GM21619 (cell line): ENCODE results near the gene CALN1.

Experiments
- ATAC-seq: cut with Tn5 transposase; IDR thresholded peaks from one replicate; pipeline ENCODE4 v1.9.1; 2021; ENCODE audit not compliant: unreplicated experiment

The CALN1 gene

DNA sequence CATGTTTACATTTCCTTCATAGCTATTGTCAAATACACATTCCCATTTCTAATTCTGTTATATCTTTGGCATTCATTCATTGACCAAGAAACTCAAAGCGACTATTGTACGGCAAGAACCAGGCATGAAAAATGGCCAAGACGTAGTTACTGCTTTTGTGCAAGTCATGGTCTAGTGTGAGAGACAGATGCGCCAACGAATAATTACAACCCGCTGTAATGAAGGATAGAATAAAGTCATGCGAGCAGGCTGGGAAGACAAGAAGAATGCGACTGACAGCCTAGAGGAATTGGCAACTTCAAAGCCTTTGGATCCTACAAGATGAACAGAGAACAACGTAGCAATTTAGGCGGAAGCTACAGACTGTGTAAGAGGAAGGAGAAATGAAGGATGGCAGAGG lies 221.2 kb downstream of the CALN1 start:
- ATAC-seq: no peak

DNA sequence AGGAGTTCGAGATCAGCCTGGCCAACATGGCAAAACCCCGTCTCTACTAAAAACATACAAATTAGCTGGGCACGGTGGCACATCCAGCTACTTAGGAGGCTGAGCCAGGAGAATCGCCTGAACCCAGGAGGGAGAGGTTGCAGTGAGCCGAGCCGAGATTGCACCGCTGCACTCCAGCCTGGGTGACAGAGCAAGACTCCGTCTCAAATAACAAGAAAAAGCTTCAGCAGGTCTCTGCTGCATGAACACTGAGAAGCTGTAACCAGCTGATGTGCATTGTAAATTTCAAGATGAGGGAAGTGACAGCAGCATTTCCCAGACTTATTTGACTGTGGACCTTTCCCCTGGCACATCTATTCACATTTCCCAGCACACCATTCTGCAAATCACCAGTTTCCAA lies 222.0 kb downstream of the CALN1 start:
- no peak for ATAC-seq

DNA sequence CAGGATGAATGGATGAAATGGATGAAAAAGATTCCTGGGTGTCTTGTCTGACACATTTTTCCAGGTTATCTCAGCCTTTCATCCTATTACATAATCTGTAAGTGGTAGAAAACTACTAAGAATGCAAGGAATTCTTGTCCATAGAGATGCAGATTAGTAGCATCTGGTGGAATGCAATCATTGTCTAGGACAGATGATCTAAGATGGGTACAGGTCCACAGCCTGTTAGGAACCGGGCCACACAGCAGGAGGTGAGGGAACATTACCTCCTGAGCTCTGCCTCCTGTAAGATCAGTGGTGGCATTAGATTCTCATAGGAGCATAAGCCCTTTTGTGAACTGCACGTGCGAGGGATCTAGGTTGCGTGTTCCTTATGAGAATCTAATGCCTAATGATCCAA lies 225.0 kb downstream of the CALN1 start:
- ATAC-seq: no peak

DNA sequence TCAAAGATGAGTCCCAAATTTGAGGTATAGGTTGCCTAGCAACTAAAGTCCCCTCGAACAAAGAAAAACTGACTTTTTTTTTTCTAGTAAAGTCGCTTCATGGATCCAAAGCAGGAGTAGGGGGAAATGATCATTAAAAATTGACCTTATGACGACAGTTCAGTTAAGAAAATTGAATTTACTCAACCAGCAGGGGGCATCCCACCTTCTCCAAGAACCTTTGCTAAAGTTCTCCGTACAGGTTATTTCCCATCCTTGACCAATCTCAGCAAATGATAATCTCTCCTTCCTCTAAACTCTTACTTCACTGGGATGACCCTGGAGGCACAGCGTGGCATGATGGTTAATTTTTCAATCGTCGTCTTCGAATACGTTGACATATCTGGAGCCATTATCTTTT lies 228.3 kb downstream of the CALN1 start:
- no peak for ATAC-seq

DNA sequence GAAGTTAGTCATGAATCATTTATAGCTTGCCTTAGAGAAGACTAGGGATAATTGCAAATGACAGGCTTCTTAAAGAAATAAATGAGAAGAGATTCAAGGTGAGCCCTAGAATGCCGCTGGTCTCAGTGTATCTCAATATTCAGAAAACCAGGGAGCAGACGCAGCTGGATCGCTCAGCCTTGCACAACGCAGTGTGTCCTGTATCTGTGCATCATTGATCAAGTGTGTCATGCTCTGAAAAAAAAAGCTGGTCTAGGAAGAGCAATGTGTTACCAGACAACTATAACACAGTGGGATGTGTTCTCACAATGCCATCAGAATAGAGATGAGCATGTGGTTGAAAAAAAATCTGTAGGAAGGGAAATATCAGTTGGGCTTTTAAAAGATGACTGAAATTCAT lies 230.1 kb downstream of the CALN1 start:
- no peak for ATAC-seq

DNA sequence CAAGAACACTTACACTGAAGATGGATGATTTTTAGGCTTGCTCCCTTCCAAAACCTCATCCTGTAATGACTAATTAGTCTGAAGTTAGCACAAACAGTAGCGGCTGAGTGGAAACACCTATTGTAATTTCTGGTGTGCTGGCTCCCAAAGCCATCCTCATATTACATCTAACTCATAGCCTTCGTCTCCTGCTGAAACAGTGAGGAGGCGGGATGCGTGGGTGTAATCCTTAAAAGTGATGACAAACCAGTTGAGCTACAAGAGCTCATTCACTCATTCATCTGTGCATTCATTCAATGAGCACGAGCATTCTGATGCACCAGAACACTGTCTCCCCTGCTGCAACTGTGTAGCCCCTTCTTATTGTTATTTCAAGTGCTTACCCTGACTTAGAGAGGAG lies 235.3 kb downstream of the CALN1 start:
- ATAC-seq: no peak

DNA sequence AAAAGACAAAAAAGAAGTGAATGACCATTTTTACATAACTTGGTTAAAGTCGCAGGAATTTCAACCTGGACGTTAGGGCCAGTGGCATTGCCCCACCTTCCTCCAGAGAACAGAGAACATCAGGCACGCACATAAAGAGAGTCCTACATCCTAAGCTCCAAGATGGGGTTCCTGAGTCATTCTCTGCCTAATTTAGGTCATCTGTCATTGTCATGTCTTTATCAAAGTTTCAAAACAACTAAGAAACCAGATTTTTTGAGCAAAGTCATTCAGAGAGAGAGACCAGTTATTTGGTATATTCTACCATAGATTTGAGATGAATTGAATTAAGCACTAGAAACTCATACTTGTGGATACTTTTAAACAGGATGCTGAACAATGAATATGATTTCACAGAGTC lies 241.7 kb downstream of the CALN1 start:
- ATAC-seq: no peak

DNA sequence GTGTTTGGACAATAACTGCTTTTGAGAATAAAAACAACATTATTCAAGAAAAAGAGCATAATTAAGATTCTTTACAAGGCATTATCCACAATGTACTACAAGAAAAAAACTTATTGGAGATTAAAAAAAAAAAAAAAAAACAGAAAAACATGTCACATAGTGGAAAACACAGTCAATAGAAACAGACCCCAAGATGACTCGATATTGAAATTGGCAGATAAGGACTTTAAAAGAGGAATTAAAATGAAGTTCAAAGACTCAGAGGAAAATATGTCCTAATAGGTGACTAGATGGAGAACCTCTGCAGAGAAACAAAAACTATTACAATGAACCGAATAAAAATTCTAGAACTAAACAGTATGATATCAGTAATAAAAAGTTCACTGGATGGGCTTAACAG lies 248.9 kb downstream of the CALN1 start:
- ATAC-seq: no peak

DNA sequence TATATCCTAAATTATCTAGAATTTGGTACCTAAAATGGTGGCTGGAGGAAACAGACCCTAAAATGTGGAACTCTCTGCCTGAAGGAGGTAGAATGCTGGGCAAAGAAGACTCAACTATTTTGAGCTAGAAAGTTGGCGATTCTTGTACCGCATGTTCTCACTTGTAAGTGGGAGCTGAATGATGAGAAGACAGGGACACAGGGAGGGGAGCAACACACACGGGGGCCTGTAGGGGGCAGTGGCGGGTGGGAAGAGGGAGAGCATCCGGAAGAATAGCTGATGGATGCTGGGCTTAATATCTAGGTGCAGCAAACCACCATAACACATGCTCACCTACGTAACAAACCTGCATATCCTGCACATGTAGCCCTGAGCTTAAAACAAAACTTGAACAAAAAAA lies 250.6 kb downstream of the CALN1 start:
- no peak for ATAC-seq

DNA sequence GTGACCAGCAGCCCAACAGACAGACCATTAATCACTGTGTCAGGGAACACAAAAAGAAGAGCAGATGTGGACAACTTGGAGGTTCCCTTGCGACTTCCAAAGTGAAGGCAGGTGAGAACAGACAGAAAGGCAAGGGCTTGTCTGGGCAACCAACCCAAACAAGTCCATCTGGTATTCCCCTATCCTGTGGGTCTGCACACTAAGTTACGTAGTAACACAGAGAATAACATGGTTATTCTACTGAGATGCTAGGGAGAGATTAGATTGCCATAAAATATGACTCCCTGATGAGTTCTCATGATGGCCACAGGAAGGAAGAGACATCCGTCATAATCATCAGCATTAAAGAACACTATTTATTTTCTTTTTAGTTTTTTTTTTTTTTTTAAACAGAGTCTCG lies 252.2 kb downstream of the CALN1 start:
- ATAC-seq: no peak

DNA sequence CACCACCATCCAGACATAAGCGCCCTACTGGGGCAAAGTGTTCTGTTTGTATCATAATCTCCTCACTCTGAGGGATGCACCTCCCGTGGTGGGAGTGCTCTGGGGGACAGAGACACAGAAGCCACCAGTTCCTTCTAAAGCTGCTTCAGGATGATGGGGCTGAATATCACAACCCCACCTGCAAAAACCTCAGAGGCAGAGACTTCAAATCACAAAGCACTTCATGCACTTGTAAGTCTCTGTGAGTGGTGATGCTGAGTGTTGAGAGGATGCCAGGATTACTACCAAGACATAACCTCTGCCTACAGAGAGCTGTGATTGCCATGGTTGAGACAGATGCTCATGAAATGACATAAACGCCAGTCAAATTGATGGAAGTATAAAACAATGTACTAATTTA lies 255.5 kb downstream of the CALN1 start:
- no peak for ATAC-seq

DNA sequence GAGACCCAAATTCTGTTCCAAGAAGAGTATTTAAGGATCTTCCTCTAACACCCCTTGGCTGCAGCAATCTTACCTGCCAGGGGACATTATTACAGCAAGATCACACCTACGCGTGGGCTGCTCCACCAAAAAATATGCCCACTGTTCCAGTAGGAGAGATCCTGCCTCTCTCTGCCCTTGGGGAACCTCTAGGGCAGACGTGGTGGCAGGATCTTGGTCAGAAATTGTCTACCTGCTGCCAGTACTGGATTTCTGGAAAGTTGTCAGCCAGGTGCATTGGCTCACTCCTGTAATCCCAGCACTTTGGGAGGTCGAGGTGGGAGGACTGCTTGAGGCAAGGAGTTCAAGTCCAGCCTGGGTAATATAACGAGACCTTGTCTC lies 259.0 kb downstream of the CALN1 start:
- ATAC-seq: no peak

DNA sequence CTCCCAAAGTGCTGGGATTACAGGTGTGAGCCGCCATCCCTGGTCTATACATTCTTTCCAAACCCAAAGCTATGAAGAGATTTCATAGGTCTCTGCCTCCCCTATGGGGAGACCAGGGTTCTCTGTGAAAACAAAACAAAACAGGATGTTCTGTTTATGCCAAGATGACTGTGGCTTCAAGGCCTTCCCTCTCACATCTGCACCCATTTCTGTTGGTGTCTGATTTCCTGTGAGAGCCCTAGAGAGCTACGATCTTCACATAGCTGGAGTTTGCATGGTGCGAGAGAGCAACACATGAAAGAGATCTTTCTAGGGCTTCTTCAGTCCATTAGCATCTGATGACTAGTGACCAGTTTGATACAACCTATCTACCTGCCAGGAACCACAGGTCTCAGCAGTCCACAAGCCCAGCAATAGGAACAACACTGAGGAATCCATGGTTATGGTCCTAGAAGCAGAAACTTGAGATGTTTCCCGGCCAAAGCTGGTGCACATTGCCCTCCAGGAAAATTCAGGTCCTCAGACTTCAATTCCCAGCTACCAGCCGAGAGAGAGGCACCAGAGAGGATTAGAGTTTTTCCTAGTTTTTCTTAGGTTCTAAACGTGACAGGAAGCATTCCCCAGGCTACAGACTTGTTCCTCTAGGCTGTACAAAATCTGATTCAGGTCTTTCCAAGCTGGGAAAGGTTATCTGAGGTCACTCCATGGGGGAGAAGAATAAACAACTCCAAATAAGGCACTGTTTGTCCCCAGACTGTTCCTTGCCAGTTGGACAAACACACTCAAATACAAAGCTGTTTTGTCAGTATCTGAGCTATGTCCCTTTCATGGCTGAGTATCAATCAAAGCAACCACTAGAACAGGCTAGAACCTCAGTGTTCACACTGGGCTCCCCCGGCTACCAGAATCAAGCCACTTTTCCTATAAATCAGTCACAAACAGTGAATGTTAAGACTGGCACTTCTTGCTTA lies 259.7 kb downstream of the CALN1 start:
- ATAC-seq: no peak

DNA sequence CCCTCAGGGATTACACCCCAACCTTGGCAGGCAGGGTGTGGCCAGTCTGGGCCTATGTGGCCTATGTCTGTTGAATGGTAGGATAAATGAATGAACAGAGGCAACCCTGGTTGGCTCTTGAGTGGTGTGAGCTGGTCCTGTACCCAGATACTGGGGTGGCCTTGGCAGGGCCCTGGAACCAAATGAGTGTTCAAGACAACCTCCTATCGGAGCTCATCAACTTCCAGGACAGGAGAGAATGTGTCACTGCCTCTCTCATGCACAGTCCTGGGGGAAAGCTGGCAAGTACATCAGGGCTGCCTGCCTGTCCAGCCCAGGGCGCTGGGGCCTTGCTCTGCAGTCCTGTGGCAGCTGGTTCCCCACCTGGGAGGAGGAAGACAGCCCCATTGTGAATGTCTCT lies 271.6 kb downstream of the CALN1 start:
- no peak for ATAC-seq

DNA sequence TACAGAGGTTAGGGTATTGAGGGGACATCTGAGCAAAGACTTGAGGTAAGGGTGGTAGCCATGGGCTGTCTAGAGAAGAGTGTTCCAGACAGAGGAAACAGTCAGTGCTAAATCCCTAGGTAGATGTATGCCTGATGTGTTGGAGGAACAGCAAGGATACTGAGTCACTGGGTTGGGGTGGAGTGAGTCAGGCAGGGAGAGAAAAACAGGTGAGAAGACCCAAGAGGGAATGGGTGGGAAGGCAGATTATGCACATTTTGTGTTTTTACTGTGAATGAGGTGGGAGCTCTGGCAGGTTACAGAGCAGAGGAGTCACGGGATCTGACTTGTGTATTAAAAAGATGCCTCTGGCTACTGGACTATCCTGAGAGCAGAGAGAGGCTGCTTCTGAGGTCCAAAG lies 285.0 kb downstream of the CALN1 start:
- ATAC-seq: no peak

DNA sequence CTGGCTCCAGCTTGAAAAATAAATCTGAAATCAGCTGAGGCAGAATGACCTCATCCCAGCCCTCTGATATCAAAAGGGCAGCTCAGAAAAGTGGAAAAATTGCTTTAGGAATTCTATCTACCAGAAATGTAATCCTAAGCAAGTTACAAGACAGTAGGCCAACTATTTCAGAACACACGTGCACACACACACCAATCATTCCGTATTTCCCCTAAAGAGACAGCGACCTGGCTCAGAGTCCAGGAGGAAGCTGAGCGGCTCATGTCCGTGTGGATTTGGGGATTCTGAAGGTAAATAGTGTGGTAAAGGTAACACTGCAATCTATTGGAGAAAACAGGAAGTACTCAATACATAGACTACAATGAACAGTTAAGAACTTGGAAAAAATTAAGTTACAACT lies 288.2 kb downstream of the CALN1 start:
- ATAC-seq: no peak

DNA sequence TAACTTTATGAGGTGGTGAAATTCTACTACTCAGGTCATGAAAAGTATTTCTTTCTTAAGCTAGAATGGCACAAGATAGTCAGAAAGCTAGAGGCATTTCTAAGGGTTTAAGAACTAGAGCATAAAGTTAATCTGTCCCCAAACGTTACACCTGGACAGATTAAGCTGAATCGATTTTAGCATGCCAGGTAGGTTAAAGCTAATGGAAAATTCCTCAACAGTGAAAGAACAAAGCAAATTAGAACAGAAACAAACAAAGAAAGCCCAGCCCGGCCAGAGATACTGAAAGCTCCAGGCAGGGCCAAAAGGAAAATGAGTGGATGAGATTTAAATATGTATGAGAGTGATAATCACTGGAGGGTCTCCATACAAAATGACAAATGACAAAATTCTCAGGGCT lies 293.8 kb downstream of the CALN1 start:
- ATAC-seq: no peak

DNA sequence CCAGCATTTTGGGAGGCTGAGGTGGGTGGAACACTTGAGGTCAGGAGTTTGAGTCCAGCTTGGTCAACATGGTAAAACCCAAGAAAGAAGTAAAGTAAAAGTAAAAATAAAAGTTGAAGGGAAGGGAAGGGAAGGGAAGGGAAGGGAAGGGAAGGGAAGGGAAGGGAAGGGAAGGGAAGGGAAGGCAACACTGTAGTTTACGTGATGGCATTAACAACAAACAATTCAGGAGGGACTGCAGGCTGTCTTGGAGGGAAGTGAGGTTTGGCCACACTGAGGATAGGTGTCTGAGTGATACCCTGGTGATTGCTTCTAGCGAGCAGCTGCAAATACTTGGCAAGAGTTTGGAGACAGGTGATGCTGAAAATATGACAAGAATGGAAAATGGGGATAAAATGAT lies 298.0 kb downstream of the CALN1 start:
- no peak for ATAC-seq

DNA sequence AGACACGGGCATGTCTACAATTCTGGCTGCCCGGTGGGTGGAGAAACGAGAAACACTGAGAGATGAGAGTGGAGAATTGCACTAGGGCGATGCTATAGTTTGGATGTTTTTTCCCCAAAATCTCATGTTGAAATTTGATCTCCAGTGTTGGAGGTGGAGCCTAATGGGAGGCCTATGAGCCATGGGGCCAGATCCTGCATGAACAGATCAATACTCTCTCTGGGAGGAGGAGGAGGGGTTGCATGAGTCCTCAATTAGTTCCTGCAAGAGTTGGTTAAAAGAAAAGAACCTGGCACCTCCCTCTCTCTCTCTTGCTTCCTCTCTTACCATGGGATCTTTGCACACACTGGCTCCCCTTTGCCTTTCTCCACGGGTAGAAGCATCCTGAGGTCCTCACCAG lies 299.1 kb downstream of the CALN1 start:
- ATAC-seq: no peak

DNA sequence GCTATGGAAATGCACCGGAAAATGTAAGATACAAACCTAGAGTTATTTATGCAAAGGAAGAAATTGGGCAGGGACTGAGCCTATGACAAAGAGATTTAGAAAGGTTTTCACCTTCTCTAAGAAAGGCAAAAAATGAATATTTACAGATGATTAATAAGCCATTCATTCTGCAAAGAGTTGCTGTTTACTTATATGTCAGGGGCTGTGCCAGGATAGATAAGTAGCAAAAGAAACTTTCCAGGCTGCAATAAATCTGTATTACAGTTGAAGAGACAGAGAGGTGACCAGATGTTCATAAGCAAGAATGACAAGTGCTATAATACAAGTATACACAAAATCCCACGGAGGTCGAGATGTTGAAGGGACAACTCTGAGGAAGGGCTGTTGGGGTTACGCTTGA lies 299.6 kb downstream of the CALN1 start:
- ATAC-seq: no peak

DNA sequence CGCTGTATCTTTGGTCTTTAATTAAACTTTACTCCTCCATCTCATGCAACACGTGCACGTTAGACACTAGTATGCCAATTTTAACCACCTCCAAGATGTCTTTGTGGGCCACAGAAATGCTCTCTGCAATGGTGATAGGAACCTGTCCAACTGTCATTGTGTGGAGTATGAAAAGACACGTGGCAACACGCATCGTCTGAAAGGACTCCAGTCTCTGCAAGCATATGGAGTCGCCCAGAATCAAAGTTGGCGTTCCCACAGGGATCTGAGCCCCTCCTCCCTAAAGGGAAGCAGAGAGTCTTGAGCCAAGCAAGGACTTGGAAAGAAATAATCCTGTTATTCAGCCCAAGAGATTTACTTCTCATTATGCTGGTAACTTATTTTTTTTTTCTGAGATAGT lies 301.1 kb downstream of the CALN1 start:
- no peak for ATAC-seq

DNA sequence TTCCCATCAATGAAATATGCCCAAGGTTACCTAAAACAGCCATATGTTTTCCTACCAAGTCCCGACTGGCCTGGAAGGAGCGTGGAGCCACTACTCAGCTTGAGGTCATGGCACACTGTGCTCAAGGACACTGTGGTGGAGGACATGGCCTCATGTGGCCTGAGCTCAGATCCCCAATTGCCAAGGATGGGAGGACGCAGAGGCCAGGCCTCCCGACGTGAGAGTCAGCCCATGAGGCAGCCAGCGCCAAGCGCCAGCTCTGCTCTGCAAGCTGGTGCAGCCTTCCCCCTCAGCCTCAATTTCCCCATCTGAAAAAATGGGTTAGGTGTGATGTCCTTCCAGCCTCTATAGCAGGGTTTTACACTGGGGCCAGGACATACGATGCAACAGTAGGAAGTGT lies 302.6 kb downstream of the CALN1 start:
- ATAC-seq: no peak

DNA sequence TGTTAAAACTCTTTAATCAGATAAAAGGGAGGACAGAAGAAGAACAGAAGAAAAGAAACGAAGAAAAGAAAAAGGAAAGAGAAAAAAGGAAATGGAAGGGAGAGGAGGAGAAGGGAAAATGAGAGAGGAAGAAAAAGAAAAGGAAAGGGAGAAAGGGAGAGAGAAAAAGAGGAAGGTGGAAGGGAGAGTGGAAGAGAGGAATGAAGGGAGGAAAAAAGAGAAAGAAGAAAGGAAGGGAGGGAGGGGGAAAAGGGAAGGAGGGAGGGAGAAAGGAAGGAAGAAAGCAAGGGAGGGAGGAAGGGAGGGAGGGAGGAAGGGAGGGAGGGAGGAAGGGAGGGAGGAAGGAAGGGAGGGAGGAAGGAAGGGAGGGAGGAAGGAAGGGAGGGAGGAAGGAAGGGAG lies 305.7 kb downstream of the CALN1 start:
- ATAC-seq: no peak
